Stimulated activated CD4-positive, alpha-beta T cell treated with anti-CD3 and anti-CD28 coated beads, Interleukin-1b, Interleukin-23, amount 100 ng/mL, for 24 hours (primary cell): ENCODE results near the gene REL.
"Not testable (repeated sequence)": the region's sequence is repeated elsewhere in the genome, so short reads cannot be mapped to it uniquely, and the experiment has no call there.

Experiments
- DNase-seq, 4 experiments: peaks; one replicate each; pipeline ENCODE4 v3.0.0-alpha.2; 2020; ENCODE audit warnings: low read depth in 4 of 4, low spot score in 1 of 4

Gene REL

DNA sequence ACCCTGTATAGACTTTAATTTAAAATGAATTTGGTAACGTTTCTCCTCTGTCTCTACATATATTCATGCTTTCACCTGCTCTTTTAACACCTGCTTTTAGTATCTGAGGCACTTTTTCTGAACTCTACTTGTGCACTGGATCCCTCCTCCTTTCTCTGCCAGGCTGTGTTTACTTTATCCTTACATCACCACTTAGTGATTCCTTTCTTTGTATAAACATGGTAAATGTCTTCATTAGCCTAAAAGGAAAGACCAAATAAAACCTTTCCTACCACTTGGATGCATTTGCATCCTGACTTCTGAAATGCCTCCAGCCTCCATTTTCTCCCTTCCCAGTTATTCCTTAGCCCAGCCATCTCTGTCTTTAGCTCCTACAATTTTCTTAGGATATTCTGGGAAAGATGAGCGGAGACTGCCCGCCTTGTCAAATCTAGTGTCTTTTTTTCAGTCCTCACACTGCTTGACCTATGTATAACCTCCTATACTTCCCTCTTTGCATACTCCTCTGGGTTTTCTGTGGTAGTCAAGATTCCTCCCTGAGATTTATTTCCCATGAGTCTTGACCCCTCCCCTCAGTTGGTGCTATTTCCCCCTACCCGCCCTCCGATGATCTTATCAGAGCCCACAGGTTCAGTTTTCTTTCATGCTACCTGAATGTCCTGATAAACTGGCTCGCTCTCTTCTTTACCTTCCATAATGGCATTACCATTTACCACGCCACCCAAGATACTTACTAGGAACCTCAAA lies 44.8 kb downstream of the REL start:
- DNase-seq, result no peak

DNA sequence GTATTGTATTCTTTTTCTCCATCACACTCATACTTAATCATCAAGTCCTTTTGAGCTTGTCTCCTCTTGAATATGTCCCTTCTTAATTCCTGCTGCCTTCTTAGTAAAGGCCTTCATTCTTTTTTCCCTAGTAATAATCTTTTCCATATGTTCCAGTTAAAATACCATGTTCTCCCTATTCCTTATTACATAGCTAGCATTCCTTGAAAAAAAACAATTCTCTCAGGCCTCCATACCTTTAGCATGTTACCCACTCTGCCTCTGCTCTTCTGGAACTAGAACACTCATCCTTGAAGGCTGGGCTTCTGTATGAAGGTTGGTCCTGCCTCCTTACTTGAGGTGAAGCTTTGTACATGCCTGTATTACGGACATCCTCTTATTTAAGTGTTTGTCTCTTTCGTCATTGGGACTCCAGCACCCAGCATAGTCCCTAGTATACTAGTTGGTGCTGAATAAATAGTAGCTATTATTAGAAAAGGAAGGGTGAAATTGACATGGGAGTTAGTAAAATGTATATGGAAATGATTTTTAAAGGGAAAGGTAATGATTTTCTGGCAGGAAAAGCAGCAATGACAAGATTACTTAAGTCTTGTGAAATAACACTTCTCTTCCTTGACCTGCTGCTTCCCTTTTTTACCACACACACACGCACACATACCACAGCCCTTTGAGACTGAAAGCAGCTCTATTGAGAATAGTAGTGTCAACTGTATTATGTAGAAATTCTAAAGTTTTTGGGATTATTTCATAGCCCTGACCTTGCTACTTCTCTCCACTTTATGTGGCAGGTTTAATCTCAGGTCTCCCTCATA lies 45.6 kb downstream of the REL start:
- no peak for DNase-seq

DNA sequence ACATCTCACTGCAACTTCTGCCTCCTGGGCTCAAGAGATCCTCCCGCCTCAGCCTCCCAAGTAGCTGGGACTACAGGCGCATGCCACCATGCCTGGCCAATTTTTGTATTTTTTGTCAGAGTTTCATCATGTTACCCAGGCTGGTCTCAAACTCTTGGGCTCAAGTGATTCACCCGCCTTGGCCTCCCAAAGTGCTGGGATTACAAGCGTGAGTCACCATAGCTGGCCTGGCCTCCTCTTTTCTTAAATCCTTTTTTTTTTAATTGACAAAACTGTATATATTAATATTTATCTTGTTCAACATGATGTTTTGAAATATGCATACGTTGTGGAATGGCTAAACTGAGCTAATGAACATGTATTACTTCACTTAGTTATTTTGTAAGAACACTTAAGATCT lies 50.7 kb downstream of the REL start:
- not testable (repeated sequence) for DNase-seq

DNA sequence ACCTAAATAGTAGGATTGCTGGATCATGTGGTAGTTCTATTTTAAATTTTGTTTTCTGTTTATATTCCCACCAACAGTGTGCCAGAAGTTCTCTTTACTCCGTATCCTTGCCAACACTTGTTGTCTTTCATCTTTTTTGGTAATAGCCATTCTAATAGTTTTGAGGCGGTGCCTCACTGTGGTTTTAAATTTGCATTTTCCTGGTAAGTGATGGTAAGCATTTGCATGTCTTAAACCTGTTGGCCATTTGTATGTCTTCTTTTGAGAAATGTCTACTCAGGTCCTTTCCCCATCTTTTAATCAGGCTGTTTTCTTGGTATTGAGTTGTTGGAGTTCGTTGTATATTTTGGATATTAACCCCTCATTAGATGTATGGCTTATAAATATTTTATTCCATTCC lies 51.6 kb downstream of the REL start:
- no peak for DNase-seq

DNA sequence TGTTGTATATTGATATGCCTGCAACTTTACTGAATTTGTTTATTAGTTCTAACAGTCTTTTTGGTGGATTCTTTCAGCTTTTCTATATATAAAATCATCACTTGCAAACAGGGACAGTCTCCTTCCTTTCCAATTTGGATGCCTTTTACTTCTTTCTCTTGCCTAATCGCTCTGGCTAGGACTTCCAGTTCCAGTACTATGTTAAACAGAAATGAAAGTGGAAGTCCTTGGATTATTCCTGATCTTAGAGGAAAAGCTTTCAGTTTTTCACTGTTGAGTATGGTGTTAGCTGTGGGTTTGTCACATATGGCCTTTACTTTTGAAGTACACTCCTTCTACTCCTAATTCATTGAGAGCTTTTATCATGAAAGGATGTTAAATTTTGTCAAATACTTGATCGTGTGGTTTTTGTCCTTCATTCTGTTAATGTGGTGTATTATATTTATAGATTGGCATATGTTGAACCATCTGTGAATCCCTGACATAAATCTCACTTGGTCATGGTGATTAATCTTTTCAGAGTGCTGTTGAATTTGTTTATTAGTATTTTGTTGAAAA lies 52.9 kb downstream of the REL start:
- no peak for DNase-seq

DNA sequence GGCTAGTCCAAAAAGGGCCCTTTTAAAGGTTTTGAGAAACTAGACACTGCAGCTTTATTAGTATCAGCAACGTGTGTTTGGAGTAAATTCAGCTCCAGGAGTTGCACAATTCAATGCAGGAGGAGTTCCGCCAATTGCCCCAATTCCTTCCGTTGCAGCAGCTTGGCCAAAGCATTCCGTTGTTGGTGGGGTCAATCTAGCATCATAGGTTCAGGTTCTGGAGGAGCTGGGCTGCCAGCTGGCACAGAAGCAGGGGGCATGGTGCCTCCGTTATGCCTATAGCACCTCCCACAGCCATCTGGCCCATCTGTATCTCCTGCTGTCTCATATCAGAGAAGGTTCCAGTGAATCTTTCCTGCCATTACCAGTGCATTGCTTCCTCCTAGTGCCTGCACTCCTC lies 55.4 kb downstream of the REL start:
- no peak for DNase-seq

DNA sequence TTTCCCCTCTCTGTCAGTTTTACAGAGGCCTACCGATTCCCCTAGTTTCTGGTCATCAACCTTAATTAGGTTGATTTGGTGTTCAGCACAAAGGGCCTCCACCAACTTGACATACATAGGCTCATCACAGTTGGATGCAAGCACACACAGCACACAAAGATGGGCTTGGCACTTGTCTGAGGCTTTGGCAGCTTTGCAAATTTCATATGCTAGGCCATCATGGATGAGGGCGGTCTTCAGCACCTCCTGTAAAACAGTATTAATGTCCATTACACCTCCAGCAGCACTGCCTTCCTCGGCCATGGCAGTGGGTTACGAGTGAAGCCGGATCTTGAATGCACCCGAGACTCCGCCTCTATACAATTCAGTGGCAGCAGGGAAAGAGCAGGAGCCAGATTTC lies 56.9 kb downstream of the REL start:
- no peak for DNase-seq

DNA sequence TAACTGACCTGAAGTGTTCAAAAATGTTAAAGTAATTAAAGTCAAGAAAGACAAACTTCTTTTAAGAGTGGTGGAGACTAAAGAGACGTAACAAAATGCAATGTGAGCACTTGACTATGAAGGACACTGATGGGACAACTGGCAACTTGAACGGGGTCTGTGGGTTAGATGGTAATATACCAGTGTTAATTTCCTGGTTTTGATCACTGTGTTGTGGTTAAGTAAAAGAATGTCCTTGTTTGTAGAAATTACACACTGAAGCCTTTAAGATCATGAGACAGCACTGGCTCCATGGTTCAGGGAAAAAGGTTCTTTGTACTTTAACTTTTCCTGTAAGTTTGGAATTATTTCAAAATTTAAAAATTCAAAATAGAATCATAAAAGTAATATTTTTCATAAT lies 58.2 kb downstream of the REL start:
- DNase-seq, result no peak

DNA sequence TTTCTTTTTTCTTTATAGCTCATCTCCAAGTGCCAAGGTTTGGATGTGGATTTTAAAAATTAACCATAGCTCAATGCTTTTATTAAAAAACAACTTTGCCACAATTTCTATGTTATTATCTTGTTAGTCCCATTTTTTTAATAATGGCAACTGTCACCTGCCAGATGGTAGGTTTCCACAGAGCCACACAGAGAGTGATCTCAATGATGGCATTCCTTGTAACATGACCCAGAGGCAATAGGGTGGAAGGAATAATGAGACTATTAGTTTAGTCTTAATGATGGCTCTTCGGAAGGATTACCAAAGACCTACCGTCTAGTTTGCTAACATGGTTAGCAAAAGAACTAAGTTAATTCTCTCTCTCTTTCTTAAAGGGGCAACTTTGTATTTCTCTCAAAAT lies 64.0 kb downstream of the REL start:
- no peak for DNase-seq

DNA sequence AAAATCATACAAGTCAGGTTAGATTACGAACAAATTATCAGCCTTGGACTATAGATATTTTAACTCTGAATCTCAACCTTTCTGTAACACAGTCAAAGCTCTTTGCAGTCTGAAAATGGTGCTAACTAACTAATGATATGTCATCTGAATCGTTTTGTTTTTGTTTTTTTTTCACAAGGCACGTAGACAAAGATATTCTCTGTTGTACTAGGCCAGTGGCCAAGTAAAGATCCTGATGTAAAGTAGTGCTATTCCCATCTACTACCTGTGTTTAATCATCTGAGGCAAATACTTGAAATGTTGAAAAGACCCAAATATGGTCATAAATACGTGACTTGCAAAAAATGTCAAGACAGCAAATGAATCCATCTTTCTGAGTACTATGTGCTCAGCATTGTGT lies 65.7 kb downstream of the REL start:
- DNase-seq, result no peak

DNA sequence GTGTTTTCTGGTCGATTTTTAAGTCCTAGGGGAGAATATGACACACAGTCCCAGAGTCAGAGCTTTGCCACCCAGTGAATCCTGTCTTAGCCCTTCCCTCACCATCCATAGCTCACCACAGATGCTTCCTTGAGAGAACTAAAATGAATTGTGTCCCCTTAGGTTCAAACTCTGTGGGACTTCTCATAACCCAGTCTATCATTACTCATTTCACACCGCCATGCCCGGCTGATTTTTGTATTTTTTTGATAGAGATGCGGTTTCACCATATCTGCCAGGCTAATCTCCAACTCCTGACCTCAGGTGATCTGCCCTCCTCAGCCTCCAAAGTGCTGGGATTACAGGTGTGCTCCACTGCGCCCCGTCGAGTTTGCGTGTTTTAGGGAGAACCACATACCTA lies 66.8 kb downstream of the REL start:
- DNase-seq, result no peak

DNA sequence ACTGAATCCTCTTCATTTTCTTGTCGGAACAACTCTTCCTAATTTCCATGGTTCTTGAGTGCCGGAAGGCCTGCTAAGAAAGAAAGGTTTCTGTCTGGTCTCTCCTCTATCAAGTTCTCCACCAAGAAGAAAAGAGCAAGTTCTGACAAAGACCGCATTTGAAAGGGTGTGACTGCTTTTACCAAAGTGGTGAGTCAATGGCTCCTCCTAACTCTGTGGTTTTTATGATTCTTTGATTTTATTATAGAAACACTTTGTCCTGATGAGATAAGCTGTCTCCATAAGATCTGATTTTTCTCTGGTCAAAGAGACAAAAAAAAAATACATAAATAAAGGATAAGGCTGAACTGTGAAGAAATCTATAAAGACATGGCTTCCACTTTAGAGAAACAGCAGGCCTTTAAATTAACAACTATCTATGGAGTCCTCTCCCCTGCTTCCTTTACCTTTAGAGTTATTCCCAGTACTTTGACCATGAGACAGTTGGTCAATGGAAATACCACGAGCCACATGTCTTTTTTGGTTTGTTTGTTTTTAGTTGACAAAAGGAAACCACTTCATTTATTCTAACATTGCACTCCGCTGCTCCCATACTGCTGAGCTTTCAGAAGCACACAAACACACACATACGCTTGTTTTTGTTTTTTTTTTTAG lies 67.7 kb downstream of the REL start:
- DNase-seq, result no peak

DNA sequence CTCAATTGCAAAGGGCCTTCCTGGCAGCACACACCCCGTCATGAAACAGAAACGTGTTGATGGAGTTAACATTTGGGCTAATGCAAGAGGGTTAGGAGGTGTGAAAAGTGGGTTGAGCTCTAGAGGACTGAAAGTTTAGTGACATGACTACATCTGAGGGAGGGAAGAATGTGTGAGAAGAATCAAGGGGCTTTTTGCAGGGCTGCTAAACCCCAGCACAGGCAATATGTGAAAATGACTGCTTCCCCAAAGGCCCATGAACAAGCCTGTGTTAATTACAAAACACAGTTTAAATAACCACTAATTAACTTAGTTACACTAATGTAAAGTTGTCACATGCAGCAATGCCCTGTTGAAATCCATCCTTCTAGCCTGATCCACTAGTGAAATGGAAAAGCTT lies 72.8 kb downstream of the REL start:
- DNase-seq, result no peak

DNA sequence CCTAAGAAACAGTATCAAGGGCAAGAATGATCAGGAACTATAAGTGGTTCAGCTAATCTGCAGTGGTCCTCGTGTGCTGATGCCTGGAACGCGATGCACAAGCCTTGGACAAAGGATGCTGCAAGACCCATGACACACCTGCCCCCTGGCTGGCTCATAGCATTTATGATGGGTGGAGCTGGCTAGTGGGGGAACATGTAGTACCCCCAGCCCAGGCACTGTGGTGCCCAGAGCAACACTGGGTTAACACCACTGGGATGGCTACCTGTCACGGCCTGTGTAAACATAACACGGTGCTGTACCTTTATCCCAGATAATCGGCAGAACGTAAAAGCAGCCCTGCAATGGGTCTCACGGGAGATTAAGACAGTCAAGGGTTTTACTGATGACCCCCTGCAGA lies 75.8 kb downstream of the REL start:
- no peak for DNase-seq

DNA sequence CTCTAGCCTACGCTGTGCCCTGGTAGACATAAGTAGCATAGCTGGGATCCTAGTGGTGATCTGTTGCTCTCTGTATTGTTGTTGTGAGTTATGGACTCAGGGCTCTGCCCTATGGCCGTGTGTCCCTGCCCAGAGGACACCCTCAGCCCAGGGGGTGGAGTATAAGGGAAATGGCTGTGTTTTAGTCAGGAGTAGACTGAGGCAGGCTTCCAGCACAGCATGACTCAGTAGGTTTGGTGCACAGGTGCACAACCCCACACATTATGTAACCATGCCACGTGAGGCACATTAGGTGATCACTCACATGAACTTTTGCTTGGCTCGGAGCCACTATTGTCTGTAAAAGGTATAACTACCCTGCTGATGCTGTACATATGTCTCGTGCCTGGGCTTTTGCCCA lies 76.3 kb downstream of the REL start:
- DNase-seq, result no peak

DNA sequence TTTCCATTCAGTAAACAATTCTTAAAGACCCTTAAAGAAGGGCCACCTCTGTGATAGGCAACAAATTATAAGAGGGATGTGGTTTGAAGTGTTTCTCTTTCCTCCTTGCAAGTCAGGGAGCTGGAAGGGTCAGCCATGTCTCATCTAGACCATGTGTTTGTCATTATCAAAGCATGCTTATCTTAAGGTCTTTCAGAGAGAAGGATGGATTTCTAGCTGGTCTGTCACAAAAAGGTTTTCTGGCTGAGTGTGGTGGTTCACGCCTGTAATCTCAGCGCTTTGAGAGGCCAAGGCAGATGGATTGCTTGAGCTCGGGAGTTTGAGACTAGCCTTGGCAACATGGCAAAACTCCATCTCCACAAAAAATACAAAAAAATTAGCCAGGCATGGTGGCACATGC lies 77.0 kb downstream of the REL start:
- DNase-seq, result no peak

DNA sequence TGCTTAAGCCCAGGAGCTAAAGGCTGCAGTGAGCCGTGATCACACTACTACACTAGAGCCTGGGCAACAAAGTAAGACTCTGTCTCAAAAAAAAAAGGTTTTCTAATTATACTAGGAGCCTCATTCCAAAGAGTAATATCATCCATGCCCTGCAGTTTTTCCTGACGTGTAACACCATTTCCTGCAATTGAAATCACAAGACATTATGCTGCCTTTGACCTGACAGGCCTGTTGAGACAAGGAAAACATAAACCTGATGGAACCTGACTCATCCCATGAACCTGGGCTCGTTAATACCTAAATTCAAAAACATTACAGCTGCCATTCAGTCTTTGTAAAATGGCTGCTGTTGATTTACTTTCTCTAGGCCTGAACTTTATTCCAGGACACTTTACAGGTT lies 77.4 kb downstream of the REL start:
- DNase-seq, result no peak

DNA sequence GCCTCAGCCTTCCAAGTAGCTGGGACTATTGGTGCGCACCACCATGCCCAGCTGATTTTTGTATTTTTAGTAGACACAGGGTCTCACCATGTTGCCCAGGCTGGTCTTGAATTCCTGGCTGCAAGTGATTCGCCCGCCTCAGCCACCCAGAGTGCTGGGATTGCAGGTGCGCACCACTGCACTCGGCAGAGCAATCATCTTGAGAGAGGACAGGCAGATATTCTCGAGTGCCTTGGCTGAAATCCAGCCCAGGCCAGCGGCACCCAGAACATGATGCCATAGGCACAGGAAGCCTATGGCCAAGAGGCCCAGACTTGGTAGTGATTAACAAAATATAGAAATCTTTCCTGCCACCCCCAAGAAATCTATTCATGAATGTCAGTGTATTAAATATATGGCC lies 78.1 kb downstream of the REL start:
- no peak for DNase-seq

DNA sequence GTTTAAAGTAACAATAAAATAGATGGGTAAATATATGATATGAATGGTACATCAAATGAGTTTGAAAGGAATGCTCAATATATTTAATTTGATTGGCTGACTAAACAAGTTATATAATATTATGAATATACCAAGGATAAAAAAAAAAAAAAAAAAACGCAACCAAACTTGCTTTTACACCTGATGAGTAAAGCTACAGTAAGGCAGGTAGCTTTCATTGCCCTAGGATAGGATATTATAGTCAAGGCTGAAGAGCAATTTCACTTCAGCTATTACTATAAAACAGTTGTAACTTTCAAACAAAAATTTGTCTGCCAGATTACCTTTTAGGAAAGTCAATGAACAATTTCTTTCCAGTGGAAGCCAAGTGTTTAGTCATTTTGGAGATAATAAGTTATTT lies 79.3 kb downstream of the REL start:
- no peak for DNase-seq

DNA sequence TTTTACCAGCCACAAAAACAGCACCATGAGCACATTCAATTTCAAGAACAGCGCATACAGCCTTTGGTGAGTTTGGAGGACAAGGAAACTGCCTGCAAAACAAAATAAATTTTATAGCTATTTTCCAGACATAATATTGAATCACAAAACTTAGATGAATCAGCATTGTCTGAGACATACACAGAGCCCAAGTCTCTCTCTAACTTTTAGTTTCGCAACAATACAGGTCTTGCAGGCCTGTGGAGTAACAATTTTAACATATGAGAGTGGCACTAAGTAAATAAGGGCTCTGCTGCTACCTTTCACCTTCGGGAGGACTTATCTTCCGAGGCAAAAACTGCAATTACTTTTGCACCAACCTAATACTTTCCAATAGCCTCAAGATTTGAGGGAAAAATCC lies 80.1 kb downstream of the REL start:
- DNase-seq, result no peak

DNA sequence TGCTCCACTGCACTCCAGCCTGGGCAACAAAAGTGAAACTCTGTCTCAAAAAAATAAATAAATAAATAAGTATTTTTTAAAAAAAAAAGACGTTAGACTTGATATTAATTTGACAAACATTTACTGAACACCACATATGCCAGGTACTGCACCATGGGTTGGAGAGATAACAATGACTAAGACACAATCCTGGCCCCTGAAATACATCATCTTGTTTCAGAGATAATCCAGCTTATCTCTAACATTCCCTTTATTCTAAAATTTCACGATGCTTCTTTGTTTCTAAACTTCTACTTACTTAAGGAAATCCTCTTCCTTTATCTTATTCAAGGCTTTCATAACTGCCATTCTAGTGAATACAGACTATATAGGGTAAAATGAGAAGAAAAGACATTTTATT lies 81.2 kb downstream of the REL start:
- no peak for DNase-seq

DNA sequence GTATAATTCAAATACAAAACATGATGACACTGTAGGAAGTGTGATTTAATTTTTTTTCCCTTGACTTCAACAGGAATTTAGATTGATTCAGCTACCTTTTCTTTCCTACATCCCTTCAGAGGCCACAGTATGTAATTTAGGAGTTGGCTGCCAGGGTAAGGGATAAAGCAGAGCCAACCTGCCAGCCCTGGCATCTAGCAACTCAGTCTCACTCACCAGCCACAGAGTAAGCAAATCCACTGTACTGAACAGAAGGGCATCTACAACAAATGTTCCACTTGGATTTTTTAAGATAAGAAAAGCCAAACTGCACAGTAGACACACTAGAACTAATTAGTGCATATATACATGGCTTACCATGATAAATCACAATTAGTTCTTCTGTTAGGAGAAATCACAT lies 81.8 kb downstream of the REL start:
- DNase-seq, result no peak
